CD14-positive monocyte (primary cell): ENCODE results near the gene GLYAT. TPM values are rescaled to one million over a fixed set of nuclear protein-coding genes. Genes with fewer than 3 reads are reported as not detected.

Experiments
- DNase-seq, 3 donors: peaks; one replicate each; pipeline ENCODE4 v3.0.0-alpha.2; 2011 to 2022
- H2AFZ ChIP-seq: 2 replicates; pipeline ENCODE4 v1.6.0; 2012; ENCODE audit warnings: mild to moderate bottlenecking, low read depth, low read length, inconsistent platforms; ENCODE audit not compliant: insufficient read depth, poor library complexity, severe bottlenecking
- H3K27ac ChIP-seq, 2 donors: 1 replicate in 1 of 2; 2 replicates in 1 of 2; pipeline ENCODE4 v1.5.1; 2012 to 2013; ENCODE audit warnings: low read length in 2 of 2, control low read depth in 1 of 2, inconsistent platforms in 1 of 2, low read depth in 1 of 2, mild to moderate bottlenecking in 1 of 2
- H3K27me3 ChIP-seq, 2 donors: one replicate each; pipeline versions ENCODE4 v1.6.0 to v1.6.1; 2011 to 2013; ENCODE audit warnings: low read length in 2 of 2; ENCODE audit not compliant: control insufficient read depth in 2 of 2, insufficient read depth in 2 of 2
- H3K36me3 ChIP-seq, 2 donors: replicated peaks in 1 of 2; 1 replicate in 1 of 2; 2 replicates in 1 of 2; pipeline versions ENCODE4 v1.5.1 to v1.6.1; 2012 to 2013; ENCODE audit warnings: low read length in 2 of 2, control low read depth in 1 of 2, inconsistent platforms in 1 of 2, mild to moderate bottlenecking in 1 of 2; ENCODE audit not compliant: insufficient read depth in 2 of 2, control insufficient read depth in 1 of 2
- H3K4me1 ChIP-seq, 2 donors: 1 replicate in 1 of 2; 2 replicates in 1 of 2; pipeline versions ENCODE4 v1.5.1 to v1.6.1; 2012 to 2013; ENCODE audit warnings: low read length in 2 of 2, control low read depth in 1 of 2, inconsistent platforms in 1 of 2, mild to moderate bottlenecking in 1 of 2, moderate library complexity in 1 of 2; ENCODE audit not compliant: insufficient read depth in 2 of 2, control insufficient read depth in 1 of 2
- H3K4me2 ChIP-seq: replicated peaks from 2 replicates; pipeline ENCODE3; 2012; ENCODE audit warnings: low read length, moderate library complexity, mild to moderate bottlenecking; ENCODE audit not compliant: poor library complexity, severe bottlenecking; ENCODE audit errors: extremely low read depth
- H3K4me3 ChIP-seq, 3 experiments: fragments of 200-600 bp in 1 of 3; sonication (generic) in 1 of 3; replicated peaks in 1 of 3; 1 replicate in 2 of 3; 2 replicates in 1 of 3; pipeline ENCODE4 v1.5.1; 2011 to 2013; ENCODE audit warnings: low read length in 3 of 3, mild to moderate bottlenecking in 3 of 3, control low read depth in 2 of 3, low read depth in 2 of 3, inconsistent platforms in 1 of 3, moderate library complexity in 1 of 3
- H3K79me2 ChIP-seq: 2 replicates; pipeline ENCODE4 v1.6.0; 2012; ENCODE audit warnings: mild to moderate bottlenecking, control low read depth, inconsistent platforms, low read length, moderate library complexity; ENCODE audit not compliant: insufficient read depth
- H3K9ac ChIP-seq: 2 replicates; pipeline ENCODE4 v1.6.0; 2017; ENCODE audit warnings: low read length, mild to moderate bottlenecking; ENCODE audit not compliant: insufficient read depth, poor library complexity, severe bottlenecking
- H3K9me3 ChIP-seq, 2 donors: replicated peaks in 1 of 2; 1 replicate in 1 of 2; 2 replicates in 1 of 2; pipeline versions ENCODE4 v1.5.1 to v1.6.1; 2012 to 2013; ENCODE audit warnings: low read length in 2 of 2, control low read depth in 1 of 2; ENCODE audit not compliant: control insufficient read depth in 1 of 2, insufficient read depth in 1 of 2
- H4K20me1 ChIP-seq: 2 replicates; pipeline ENCODE4 v1.6.0; 2012; ENCODE audit warnings: mild to moderate bottlenecking, low read length, control low read depth, moderate library complexity; ENCODE audit not compliant: insufficient read depth
- H3K27ac Mint-ChIP-seq, 7 donors: one replicate each; pipeline ENCODE4 v1.8.0; 2020; ENCODE audit warnings: mild to moderate bottlenecking in 7 of 7, mixed read lengths in 7 of 7, moderate library complexity in 6 of 7, inconsistent platforms in 2 of 7
- H3K27me3 Mint-ChIP-seq, 3 donors: one replicate each; pipeline ENCODE4 v1.8.0; 2021 to 2022; ENCODE audit warnings: low read depth in 3 of 3, mild to moderate bottlenecking in 3 of 3, mixed read lengths in 3 of 3, moderate library complexity in 3 of 3, inconsistent platforms in 1 of 3
- H3K36me3 Mint-ChIP-seq, 2 donors: one replicate each; pipeline ENCODE4 v1.8.0; 2020; ENCODE audit warnings: mixed read lengths in 2 of 2, inconsistent platforms in 1 of 2, mild to moderate bottlenecking in 1 of 2
- H3K4me1 Mint-ChIP-seq: one replicate; pipeline ENCODE4 v1.8.0; 2020; ENCODE audit warnings: mild to moderate bottlenecking, mixed read lengths
- H3K4me3 Mint-ChIP-seq, 2 donors: one replicate each; pipeline ENCODE4 v1.8.0; 2020; ENCODE audit warnings: mild to moderate bottlenecking in 2 of 2, mixed read lengths in 2 of 2, moderate library complexity in 1 of 2
- H3K9me3 Mint-ChIP-seq, 7 donors: one replicate each; pipeline ENCODE4 v1.8.0; 2020 to 2022; ENCODE audit warnings: mixed read lengths in 7 of 7, mild to moderate bottlenecking in 6 of 7, moderate library complexity in 6 of 7, inconsistent platforms in 2 of 7
- CTCF ChIP-seq: fragments of 200-600 bp; IDR thresholded peaks from one replicate; pipeline ENCODE4 v1.8.0; 2022; ENCODE audit warnings: antibody characterized with exemption, mild to moderate bottlenecking
- WGBS: methylation state at CpG from one replicate; pipeline ENCODE4 v1.1.5; 2013; ENCODE audit warnings: missing lambda C conversion rate; ENCODE audit not compliant: insufficient coverage; 5-methylcytosine and 5-hydroxymethylcytosine counted together
- intact Hi-C, 2 donors: fragments of 100-400 bp; cut with micrococcal nuclease; formaldehyde crosslinking; loops; one replicate each; pipeline versions ENCODE4 v1.15.0 to v1.15.1; 2023
- polyA plus RNA-seq, 3 donors: library from polyadenylated mRNA; depleted of rRNA in 1 of 3; unstranded in 2 of 3; stranded (reverse) in 1 of 3; fragments of 300-500 nt in 2 of 3; fragments of >200 nt in 1 of 3; fragmentation: Illumina TruSeq in 2 of 3; gene quantifications; 1 replicate in 2 of 3; 2 replicates in 1 of 3; pipeline ENCODE4 v1.2.3, GENCODE V29; 2012 to 2021

GLYAT gene
- polyA plus RNA-seq, 3 donors, result not detected

- peaks cover 1 to 15% (median 4%) of the 10 kb centered on the region in 7 donors for H3K9me3 Mint-ChIP-seq
- no peaks in the 10 kb centered on the region for H3K27me3 ChIP-seq
Observed at GRCh38 chr11:58775066-58775708, 43.4 kb upstream of the GLYAT start.

GRCh38 chr11:58774164-58774593 is 42.4 kb upstream of the GLYAT start:
- Histone ChIP-seq H3K27me3 (no peaks in the 10 kb centered on the region), H3K4me1 (peaks cover 18 to 31% of the 10 kb centered on the region in 2 donors), H3K36me3 (no peaks in the 10 kb centered on the region), H4K20me1 (no peaks in the 10 kb centered on the region), H3K9ac (no peak overlapping the region), H3K4me2 (no peak overlapping the region), H2AFZ (no peak overlapping the region), H3K9me3 (no peaks in the 10 kb centered on the region), H3K79me2 (no peaks in the 10 kb centered on the region), H3K4me3 (no peak overlapping the region), H3K27ac (no peak overlapping the region)
- peaks cover 40% of the 10 kb centered on the region for H3K4me1 Mint-ChIP-seq
- intact Hi-C loops, result no loop called here
- 92% methylated on average over 3 of the region's 4 CpGs for WGBS
- no peaks in the 10 kb centered on the region for H3K36me3 Mint-ChIP-seq
- no peak overlapping the region for H3K27ac Mint-ChIP-seq
- no peak for DNase-seq
- H3K4me3 Mint-ChIP-seq, result no peak overlapping the region
- peaks cover 1 to 10% (median 4%) of the 10 kb centered on the region in 7 donors for H3K9me3 Mint-ChIP-seq
- H3K27me3 Mint-ChIP-seq, result peaks cover 2 to 9% (median 5%) of the 10 kb centered on the region in 3 donors
- TF ChIP-seq CTCF, result no peak

More at GRCh38 chr11:58775066-58775708, 43.4 kb upstream of the GLYAT start:
- Histone ChIP-seq H3K9ac (no peak overlapping the region), H3K36me3 (no peaks in the 10 kb centered on the region), H3K27ac (no peak overlapping the region), H3K79me2 (no peaks in the 10 kb centered on the region), H4K20me1 (no peaks in the 10 kb centered on the region), H3K4me2 (no peak overlapping the region), H2AFZ (no peak overlapping the region), H3K9me3 (no peaks in the 10 kb centered on the region), H3K4me1 (peaks cover 18 to 31% of the 10 kb centered on the region in 2 donors), H3K4me3 (no peak overlapping the region)
- Mint-ChIP-seq H3K27me3 (peaks cover 0 to 9% (median 5%) of the 10 kb centered on the region in 3 donors), H3K4me1 (peaks cover 40% of the 10 kb centered on the region), H3K4me3 (no peak overlapping the region), H3K36me3 (no peaks in the 10 kb centered on the region), H3K27ac (no peak overlapping the region)
- intact Hi-C loops, result no loop called here
- TF ChIP-seq CTCF, result no peak
- WGBS, result 100% methylated on average over 1 of the region's 5 CpGs
- peak in 1 of 3 donors; percentile 7 for DNase-seq
